GM12878 (cell line): Measurements from ENCODE around the gene NCAN. TPM values are rescaled to one million over a fixed set of nuclear protein-coding genes. Genes with fewer than 3 reads are reported as not detected.
A peak's percentile ranks its signal among the peaks of the same experiment; 100 is the strongest.

Source experiments
- BCLAF1 ChIP-seq: fragments of 450-650 bp; IDR thresholded peaks from 2 replicates; pipeline ENCODE4 v1.6.1; 2017; ENCODE audit warnings: antibody characterized with exemption, mild to moderate bottlenecking, moderate library complexity
- CEBPZ ChIP-seq: fragments of 150-350 bp; IDR thresholded peaks from 2 replicates; pipeline ENCODE4 v1.6.1; 2016; ENCODE audit warnings: low read depth, low read length
- HDGF ChIP-seq: fragments of 450-650 bp; IDR thresholded peaks from 2 replicates; pipeline ENCODE4 v1.6.1; 2016; ENCODE audit warnings: antibody characterized with exemption
- IKZF2 ChIP-seq, 2 experiments: fragments of 450-650 bp; IDR thresholded peaks; 2 replicates each; pipeline ENCODE4 v1.6.1; 2017; ENCODE audit warnings: mild to moderate bottlenecking in 2 of 2, moderate library complexity in 2 of 2
- LARP7 ChIP-seq: fragments of 450-650 bp; IDR thresholded peaks from 2 replicates; pipeline ENCODE4 v1.6.1; 2017; ENCODE audit warnings: mild to moderate bottlenecking
- NKRF ChIP-seq: fragments of 450-650 bp; conservative IDR thresholded peaks from 2 replicates; pipeline ENCODE4 v1.6.1; 2017; ENCODE audit warnings: mild to moderate bottlenecking, moderate library complexity
- STAT1 ChIP-seq: fragments of 450-650 bp; conservative IDR thresholded peaks from 2 replicates; pipeline ENCODE4 v1.6.1; 2014; ENCODE audit warnings: antibody characterized with exemption, mild to moderate bottlenecking
- ZBTB4 ChIP-seq: fragments of 450-650 bp; formaldehyde crosslinking; IDR thresholded peaks from 2 replicates; pipeline ENCODE4 v1.4.0; 2022; ENCODE audit warnings: mild to moderate bottlenecking, moderate library complexity
- ZNF687 ChIP-seq: fragments of 450-650 bp; IDR thresholded peaks from 2 replicates; pipeline ENCODE4 v1.6.1; 2017; ENCODE audit warnings: mild to moderate bottlenecking, moderate library complexity
- polyA plus RNA-seq, 11 experiments: library from polyadenylated mRNA; depleted of rRNA in 4 of 11; unstranded in 6 of 11; stranded (reverse) in 5 of 11; fragments of >200 nt; fragmentation: Nextera tagmentation in 4 of 11; fragmentation: Illumina TruSeq in 1 of 11; extraction: Ambion mirVana in 4 of 11; extraction: Trizol in 1 of 11; gene quantifications; 1 replicate in 1 of 11; 2 replicates in 10 of 11; pipeline versions ENCODE4 v1.2.1 to v1.2.3, GENCODE V29; 2011 to 2016; ENCODE audit warnings: inconsistent platforms in 2 of 11, missing spikeins in 2 of 11, low read depth in 1 of 11
- total RNA-seq, 4 experiments: library from RNA; depleted of rRNA in 3 of 4; stranded (reverse); fragments of >200 nt in 3 of 4; fragmentation: Illumina TruSeq in 1 of 4; extraction: Trizol in 1 of 4; gene quantifications; 2 replicates each; pipeline versions ENCODE4 v1.2.1 to v1.2.3, GENCODE V29; 2013 to 2021

The NCAN gene
- total and polyA plus RNA-seq, 10 of the 15 experiments (the other 5 are each of a cell fraction or from before 2014, with no cell fraction given), result 0.02 to 0.34 (median 0.12) TPM; not detected in 1

GRCh38 chr19:19170053-19170872, 41.5 kb upstream of the NCAN start, which contains the start of gene MEF2B (continued):
- TF ChIP-seq BCLAF1 (no peak), HDGF (no peak; the same call in 1 of the 2 replicates), ZBTB4 (CRISPR knock-in tag) (no peak), ZNF687 (0 out of 2 replicates have a peak, but pooled peaks have one; percentile 50), IKZF2 (IDR thresholded peaks at IDR 0.05) (no peak), LARP7 (peak; percentile 25; the same call in 1 of the 2 replicates), NKRF (no peak), STAT1 (no peak), CEBPZ (no peak)
